LNCAP (cell line): ENCODE measurements around the gene DPT.

ENCODE experiments used
- CTCF ChIP-seq: fragments of 450-650 bp; IDR thresholded peaks from 2 replicates; pipeline ENCODE4 v1.5.1; 2017; ENCODE audit warnings: mild to moderate bottlenecking

DPT gene

DNA sequence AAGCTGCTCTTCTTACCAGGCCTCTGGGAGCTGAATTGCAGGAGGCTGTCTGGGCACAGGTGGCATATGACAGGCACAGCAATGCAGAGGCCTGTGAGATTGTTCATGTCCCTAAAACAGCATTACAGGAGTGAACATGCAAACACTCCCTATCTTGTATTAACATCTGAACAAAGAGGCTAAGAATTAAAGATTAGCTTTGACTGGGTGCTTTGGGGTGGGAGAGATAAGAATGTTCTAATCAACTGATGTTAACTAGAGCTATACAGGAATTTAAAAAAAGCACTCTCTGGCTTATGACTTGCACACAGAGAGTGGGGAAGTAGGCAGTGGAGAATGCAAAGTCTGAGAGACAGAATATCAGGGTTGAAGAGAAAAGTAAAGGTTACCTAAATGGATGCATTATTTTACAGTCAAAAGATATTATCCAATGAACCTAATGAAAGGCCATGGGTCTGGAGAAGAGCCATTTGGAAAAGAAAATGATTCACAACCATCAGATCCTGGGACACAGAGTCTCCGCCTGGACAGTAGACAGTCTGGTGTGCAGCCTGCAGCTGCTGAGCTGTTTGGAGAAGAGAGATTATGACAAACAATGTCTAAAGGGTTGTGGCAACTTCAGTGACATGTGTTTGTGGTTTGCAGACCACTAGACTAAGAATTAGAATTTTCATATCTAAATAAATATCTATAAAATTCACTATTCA is 20.2 kb downstream of the DPT start:
- no peak for TF ChIP-seq CTCF

GRCh38 chr1:168706391-168706992 is 22.5 kb downstream of the DPT start:
- no peak for TF ChIP-seq CTCF

GRCh38 chr1:168700575-168701268 is 28.3 kb downstream of the DPT start:
- TF ChIP-seq CTCF: no peak

- TF ChIP-seq CTCF: no peak
These were observed 30.6 kb downstream of the DPT start for GRCh38 chr1:168698453-168698852.

DNA sequence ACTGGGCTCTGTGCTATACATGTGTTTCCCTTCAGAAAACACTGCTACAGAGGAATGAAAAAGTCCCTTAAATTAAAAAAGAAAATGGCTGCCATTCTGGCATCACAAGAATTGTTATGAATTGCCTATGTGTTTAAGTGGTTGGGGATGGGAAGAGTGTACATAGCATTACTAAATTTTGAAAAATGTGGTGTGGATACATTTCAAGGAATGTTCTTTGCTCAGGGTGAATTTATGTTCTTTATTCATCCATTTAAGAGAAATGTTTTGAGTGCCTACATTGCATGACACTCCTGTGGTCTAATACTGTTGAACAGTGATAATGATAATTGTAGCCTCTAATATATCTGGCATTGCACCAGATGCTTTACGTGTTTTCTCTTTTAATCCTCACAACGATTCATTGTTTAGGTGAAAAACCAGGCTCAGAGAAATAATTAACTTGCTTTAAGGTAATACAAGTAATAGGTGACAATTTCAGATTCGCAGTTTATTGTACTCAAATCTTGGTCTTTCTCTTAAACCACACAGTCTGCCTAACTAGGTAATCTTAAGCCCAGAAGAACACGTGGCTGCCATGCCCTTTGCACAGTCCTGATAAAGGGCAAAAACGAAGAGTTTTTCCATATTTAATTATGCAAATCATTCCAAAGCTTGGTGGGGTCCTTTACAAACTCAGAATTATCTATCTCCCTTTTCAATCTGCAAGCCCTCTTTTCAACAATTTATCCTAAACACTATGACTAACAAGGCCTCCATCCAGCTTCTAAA is 31.5 kb downstream of the DPT start:
- no peak for TF ChIP-seq CTCF

DNA sequence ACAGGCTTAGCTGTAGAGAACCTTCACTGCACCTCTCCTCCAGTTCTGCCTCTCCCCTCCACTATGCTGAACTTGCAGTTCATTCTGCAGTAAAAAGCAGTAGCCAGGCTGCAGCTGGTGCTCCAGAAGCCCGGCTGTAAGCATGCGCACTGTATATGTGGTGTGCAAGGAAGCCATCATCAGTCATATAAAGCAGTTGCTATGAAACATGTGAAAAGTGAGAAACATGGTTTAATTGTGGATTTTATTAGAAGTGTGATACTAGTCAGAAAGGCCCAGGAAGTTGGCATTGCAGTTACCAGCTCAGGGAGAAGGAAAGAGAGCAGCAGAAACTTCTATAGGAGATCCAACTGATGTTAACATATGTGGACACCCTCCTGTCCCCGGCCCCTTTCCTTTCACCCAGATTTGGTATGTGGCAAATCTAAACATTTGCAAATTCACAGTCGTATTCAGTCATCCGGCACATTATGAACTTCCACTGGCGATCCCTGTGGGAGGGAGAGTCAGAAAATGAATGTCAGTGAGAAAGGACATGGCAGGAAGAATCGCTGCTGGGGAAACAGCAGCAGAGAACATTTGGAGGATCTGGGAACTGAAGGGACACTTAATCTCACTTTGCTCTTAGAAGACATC is 32.8 kb downstream of the DPT start:
- TF ChIP-seq CTCF: no peak

GRCh38 chr1:168693872-168694238 is 35.2 kb downstream of the DPT start:
- no peak for TF ChIP-seq CTCF
